OCI-LY1 (cell line): ENCODE data around the gene GAS2L2.

Source experiments
- H2AFZ ChIP-seq: fragments of 200-600 bp; sonication (generic), shearing (Covaris generic); 2 replicates; pipeline ENCODE4 v1.6.0; 2014; ENCODE audit warnings: antibody characterized with exemption, mild to moderate bottlenecking, low read length
- H3F3A ChIP-seq: fragments of 200-600 bp; sonication (generic), shearing (Covaris generic); 2 replicates; pipeline ENCODE4 v1.6.0; 2014; ENCODE audit warnings: mild to moderate bottlenecking, antibody characterized with exemption, low read length, moderate library complexity; ENCODE audit not compliant: insufficient read depth
- H3K27ac ChIP-seq: fragments of 200-600 bp; sonication (generic); 2 replicates; pipeline ENCODE4 v1.5.1; 2014; ENCODE audit warnings: low read length, mixed run types, mild to moderate bottlenecking, low read depth; ENCODE audit not compliant: poor library complexity, severe bottlenecking
- H3K27me3 ChIP-seq: fragments of 200-600 bp; sonication (generic); 2 replicates; pipeline ENCODE4 v1.6.0; 2014; ENCODE audit warnings: antibody characterized with exemption, mild to moderate bottlenecking, low read length, moderate library complexity; ENCODE audit not compliant: insufficient read depth
- H3K36me3 ChIP-seq: fragments of 200-600 bp; sonication (generic); 2 replicates; pipeline ENCODE4 v1.6.1; 2014; ENCODE audit warnings: mild to moderate bottlenecking, antibody characterized with exemption, low read length, moderate library complexity, mixed read lengths; ENCODE audit not compliant: insufficient read depth
- H3K4me1 ChIP-seq: fragments of 200-600 bp; sonication (generic); 2 replicates; pipeline ENCODE4 v1.5.1; 2014; ENCODE audit warnings: mild to moderate bottlenecking, low read length, moderate library complexity; ENCODE audit not compliant: insufficient read depth, severe bottlenecking
- H3K4me2 ChIP-seq: fragments of 200-600 bp; sonication (generic), shearing (Covaris generic); 2 replicates; pipeline ENCODE4 v1.6.1; 2014; ENCODE audit warnings: low read length
- H3K4me3 ChIP-seq: fragments of 200-600 bp; sonication (generic); 2 replicates; pipeline ENCODE4 v1.5.1; 2014; ENCODE audit warnings: low read length, low read depth, mild to moderate bottlenecking, mixed read lengths; ENCODE audit not compliant: poor library complexity, severe bottlenecking
- H3K79me2 ChIP-seq: fragments of 200-600 bp; shearing (Covaris generic); 2 replicates; pipeline ENCODE4 v1.6.1; 2016; ENCODE audit warnings: mixed run types, low read length, mixed read lengths; ENCODE audit not compliant: insufficient read depth
- H3K9ac ChIP-seq: fragments of 200-600 bp; sonication (generic), shearing (Covaris generic); 2 replicates; pipeline ENCODE4 v1.6.1; 2014; ENCODE audit warnings: mild to moderate bottlenecking, low read length, mixed read lengths
- H3K9me2 ChIP-seq: fragments of 200-600 bp; sonication (generic), shearing (Covaris generic); 2 replicates; pipeline ENCODE4 v1.6.1; 2014; ENCODE audit warnings: low read depth, mild to moderate bottlenecking, low read length, mixed read lengths
- H3K9me3 ChIP-seq: fragments of 200-600 bp; shearing (Covaris generic); 2 replicates; pipeline ENCODE4 v1.6.1; 2014; ENCODE audit warnings: low read length, mixed read lengths
- H4K20me1 ChIP-seq: fragments of 200-600 bp; sonication (generic), shearing (Covaris generic); 2 replicates; pipeline ENCODE4 v1.6.0; 2016; ENCODE audit warnings: mild to moderate bottlenecking, low read length; ENCODE audit not compliant: insufficient read depth
- CTCF ChIP-seq: fragments of 200-600 bp; sonication (generic), shearing (Covaris generic); IDR thresholded peaks from 2 replicates; pipeline ENCODE4 v1.5.1; 2017; ENCODE audit warnings: mild to moderate bottlenecking, antibody characterized with exemption, low read length, moderate library complexity, mixed read lengths
- EZH2 ChIP-seq: fragments of 200-600 bp; sonication (generic), shearing (Covaris generic); IDR thresholded peaks from 2 replicates; pipeline ENCODE4 v1.8.0; 2017; ENCODE audit warnings: borderline replicate concordance, mixed run types, mild to moderate bottlenecking, antibody characterized with exemption, low read length, moderate library complexity, mixed read lengths

The GAS2L2 gene

DNA sequence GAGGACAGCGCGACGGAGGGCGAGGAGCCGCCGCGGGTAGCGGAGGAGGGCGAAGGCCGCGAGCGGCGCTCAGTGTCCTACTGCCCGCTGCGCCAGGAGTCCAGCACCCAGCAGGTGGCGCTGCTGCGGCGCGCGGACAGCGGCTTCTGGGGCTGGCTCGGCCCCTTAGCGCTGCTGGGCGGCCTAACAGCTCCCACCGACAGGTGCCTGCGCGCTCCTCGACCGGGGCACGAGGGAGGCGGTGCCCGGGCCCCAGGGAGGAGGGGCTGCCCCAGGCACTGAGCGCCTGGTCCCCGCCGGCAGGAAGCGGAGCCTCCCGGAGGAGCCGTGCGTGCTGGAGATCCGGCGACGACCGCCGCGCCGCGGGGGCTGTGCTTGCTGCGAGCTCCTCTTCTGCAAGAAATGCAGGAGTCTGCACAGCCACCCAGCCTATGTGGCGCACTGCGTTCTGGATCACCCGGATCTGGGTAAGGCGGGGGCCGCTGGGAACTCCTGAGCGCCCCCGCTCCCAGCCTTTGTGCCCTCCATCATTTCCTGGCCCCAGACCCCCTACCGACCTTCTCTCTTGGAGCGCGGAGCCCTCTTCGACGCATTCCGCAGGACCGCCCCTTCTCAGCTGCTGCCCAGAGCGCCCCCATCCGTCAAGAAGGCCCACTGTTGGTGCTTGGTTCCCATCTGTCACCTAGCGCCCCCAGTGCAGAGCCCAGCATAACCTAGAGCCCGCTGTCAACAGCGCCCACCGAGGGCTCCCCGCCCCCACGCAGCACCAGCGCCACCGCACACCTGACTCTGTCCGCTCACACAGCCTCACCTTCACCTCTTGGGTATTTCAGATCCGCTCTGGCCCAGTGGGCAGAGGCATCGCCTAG is 11.3 kb upstream of the GAS2L2 start:
- Histone ChIP-seq H3K4me1 (peaks cover 6% of the 10 kb centered on the region), H3K36me3 (no peaks in the 10 kb centered on the region), H3K9me3 (no peaks in the 10 kb centered on the region), H3K79me2 (no peaks in the 10 kb centered on the region), H3F3A (no peaks in the 10 kb centered on the region), H3K27ac (peak overlapping the region; percentile 12), H3K27me3 (no peaks in the 10 kb centered on the region; the same call in 1 of the 2 replicates), H3K9me2 (no peaks in the 10 kb centered on the region), H4K20me1 (no peaks in the 10 kb centered on the region), H3K4me3 (peak overlapping the region; percentile 67), H2AFZ (0 out of 2 replicates have a peak overlapping the region, but pooled peaks have one; percentile 18), H3K4me2 (peak overlapping the region; percentile 78), H3K9ac (peak overlapping the region; percentile 64)
- TF ChIP-seq EZH2 (no peak), CTCF (peak; percentile 91)

GRCh38 chr17:35763767-35764122 is 10.7 kb upstream of the GAS2L2 start:
- no peaks in the 10 kb centered on the region for H3K36me3 ChIP-seq
- H2AFZ ChIP-seq, result no peak overlapping the region
- H4K20me1 ChIP-seq, result no peaks in the 10 kb centered on the region
- H3F3A ChIP-seq, result no peaks in the 10 kb centered on the region
- H3K4me2 ChIP-seq, result peak overlapping the region; percentile 78
- H3K9me2 ChIP-seq, result no peaks in the 10 kb centered on the region
- no peaks in the 10 kb centered on the region for H3K9me3 ChIP-seq
- peak overlapping the region; percentile 67 for H3K4me3 ChIP-seq
- no peak for TF ChIP-seq EZH2
- H3K27ac ChIP-seq, result no peak overlapping the region
- no peaks in the 10 kb centered on the region; the same call in 1 of the 2 replicates for H3K27me3 ChIP-seq
- H3K4me1 ChIP-seq, result peaks cover 6% of the 10 kb centered on the region
- H3K79me2 ChIP-seq, result no peaks in the 10 kb centered on the region
- H3K9ac ChIP-seq, result no peak overlapping the region; the same call in 1 of the 2 replicates

DNA sequence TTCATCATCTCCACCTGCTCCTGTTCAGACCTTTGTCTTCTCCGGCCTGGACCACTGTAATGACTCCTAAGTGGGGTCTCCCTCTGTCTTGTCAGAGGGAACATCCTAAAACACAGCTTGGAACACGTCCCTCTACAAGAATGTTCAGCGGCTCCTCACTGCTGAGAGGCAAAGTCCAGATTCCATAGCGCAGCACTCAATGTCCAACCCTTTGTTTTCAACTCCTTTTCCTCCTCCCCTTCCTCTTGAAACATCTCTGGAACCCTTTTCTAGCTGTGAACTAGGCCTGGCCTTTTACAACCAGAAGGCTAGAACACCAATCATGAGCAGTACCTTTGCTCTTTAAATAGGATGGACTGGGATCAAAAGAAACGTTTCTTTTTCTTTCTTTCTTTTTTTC is 8.6 kb upstream of the GAS2L2 start:
- no peaks in the 10 kb centered on the region for H3K36me3 ChIP-seq
- H3K9me3 ChIP-seq, result no peaks in the 10 kb centered on the region
- no peaks in the 10 kb centered on the region for H3F3A ChIP-seq
- TF ChIP-seq EZH2 (no peak), CTCF (no peak)
- H2AFZ ChIP-seq, result no peak overlapping the region
- H3K9me2 ChIP-seq, result no peaks in the 10 kb centered on the region
- no peaks in the 10 kb centered on the region; the same call in 1 of the 2 replicates for H3K27me3 ChIP-seq
- H3K79me2 ChIP-seq, result no peaks in the 10 kb centered on the region
- no peak overlapping the region for H3K27ac ChIP-seq
- no peak overlapping the region for H3K4me2 ChIP-seq
- H3K4me3 ChIP-seq, result no peak overlapping the region
- no peak overlapping the region for H3K9ac ChIP-seq
- no peaks in the 10 kb centered on the region for H4K20me1 ChIP-seq
- peaks cover 6% of the 10 kb centered on the region for H3K4me1 ChIP-seq

DNA sequence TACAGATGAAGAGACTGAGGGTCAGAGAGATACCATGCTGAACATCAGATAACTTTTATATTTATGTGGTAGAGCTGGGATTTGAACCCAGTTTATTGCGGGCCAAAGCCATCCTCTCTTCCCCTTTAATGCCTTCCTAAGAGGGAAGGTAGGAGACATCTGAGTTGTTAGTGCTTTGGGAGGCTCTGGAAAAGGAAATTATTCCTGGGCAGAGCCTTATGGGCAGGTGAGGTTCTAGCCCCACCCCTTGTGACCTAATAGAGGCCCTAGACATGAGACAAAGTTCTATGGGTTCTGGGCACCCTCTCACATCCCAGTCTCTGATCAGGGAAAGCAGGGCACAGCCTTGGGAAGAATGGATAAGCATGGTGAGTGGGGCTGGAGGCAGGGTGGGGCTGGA is 7.5 kb upstream of the GAS2L2 start, which contains the start of gene C17orf50:
Gene C17orf50 (plus strand): TSS at position 301 of the 400 bp plus-strand sequence. CDS start 55 bp downstream, at position 356.
- peaks cover 6% of the 10 kb centered on the region for H3K4me1 ChIP-seq
- H3K27ac ChIP-seq, result no peak within 1 kb of the TSS
- H4K20me1 ChIP-seq, result no peaks in the 10 kb centered on the region
- no peaks in the 10 kb centered on the region; the same call in 1 of the 2 replicates for H3K27me3 ChIP-seq
- H3K4me2 ChIP-seq, result no peak within 1 kb of the TSS
- no peak within 1 kb of the TSS for H3K4me3 ChIP-seq
- no peaks in the 10 kb centered on the region for H3K9me2 ChIP-seq
- no peaks in the 10 kb centered on the region for H3K9me3 ChIP-seq
- no peaks in the 10 kb centered on the region for H3F3A ChIP-seq
- H3K79me2 ChIP-seq, result no peaks in the 10 kb centered on the region
- TF ChIP-seq CTCF (no peak), EZH2 (no peak)
- H3K36me3 ChIP-seq, result no peaks in the 10 kb centered on the region
- H3K9ac ChIP-seq, result no peak within 1 kb of the TSS
- H2AFZ ChIP-seq, result no peak within 1 kb of the TSS
